ENCODE data around the gene INTS1. TPM values are rescaled to one million over a fixed set of nuclear protein-coding genes. Genes with fewer than 3 reads are reported as not detected.

The INTS1 gene
- total RNA-seq, 1 experiment from 2014 or later = 161 TPM

GRCh38 chr7:1431634-1432380 lies 72.4 kb downstream of the INTS1 start (continued):
- TF ChIP-seq ZBTB43 (CRISPR knock-in tag; IDR thresholded peaks at IDR 0.05) = no peak
- no peak for TF ChIP-seq AR (CRISPR knock-in tag; IDR thresholded peaks at IDR 0.05)
- TF ChIP-seq ATF6 (CRISPR knock-in tag; IDR thresholded peaks at IDR 0.05) = no peak
- TF ChIP-seq GRHL2 (CRISPR knock-in tag; IDR thresholded peaks at IDR 0.05; ENCODE audit: insufficient replicate concordance, severe bottlenecking) = no peak

- no peaks in the 10 kb centered on the region for H3K9me3 Mint-ChIP-seq
- H3K27ac Mint-ChIP-seq = no peak overlapping the region
- POLR2A ChIA-PET = no interaction called here
- H3K36me3 Mint-ChIP-seq = no peaks in the 10 kb centered on the region
- no peak overlapping the region for H3K4me3 Mint-ChIP-seq
- CTCF ChIA-PET = interaction anchor here (0.7 to 3.3 kb wide), 5 partner anchors 9 to 200 kb away, joined by 3 to 25 read pairs (median 10); no protein-coding TSS in a partner anchor
- H3K27me3 Mint-ChIP-seq (ENCODE audit: low read depth) = no peaks in the 10 kb centered on the region; the same call in 1 of the 2 replicates
- DNase-seq (ENCODE audit: low spot score) (no peak), ATAC-seq (no peak)
- no peaks in the 10 kb centered on the region; the same call in 1 of the 2 replicates for H3K4me1 Mint-ChIP-seq
- TF ChIP-seq ARID4B (CRISPR knock-in tag; IDR thresholded peaks at IDR 0.05; ENCODE audit: borderline replicate concordance) (no peak), CREB1 (CRISPR knock-in tag; IDR thresholded peaks at IDR 0.05) (no peak), ZNF317 (CRISPR knock-in tag; IDR thresholded peaks at IDR 0.05; ENCODE audit: borderline replicate concordance, low read depth) (no peak), NR3C1 (CRISPR knock-in tag; conservative IDR thresholded peaks at IDR 0.05; ENCODE audit: low read depth) (no peak), ESRRA (CRISPR knock-in tag; IDR thresholded peaks at IDR 0.05; ENCODE audit: borderline replicate concordance) (no peak), AR (CRISPR knock-in tag; IDR thresholded peaks at IDR 0.05) (no peak), CTCF (IDR thresholded peaks at IDR 0.05) (no peak), ZSCAN18 (CRISPR knock-in tag; IDR thresholded peaks at IDR 0.05) (no peak), RORB (CRISPR knock-in tag; IDR thresholded peaks at IDR 0.05) (no peak), IRF1 (CRISPR knock-in tag; IDR thresholded peaks at IDR 0.05) (no peak)
Observed at GRCh38 chr7:1431226-1431625, 73.0 kb downstream of the INTS1 start.
